Activated naive CD4-positive, alpha-beta T cell treated with anti-CD3 and anti-CD28 coated beads, Interleukin-2, amount 50 U/mL, for 16 hours (primary cell): ENCODE data around the gene MPV17.
"Not testable (repeated sequence)": the region's sequence is repeated elsewhere in the genome, so short reads cannot be mapped to it uniquely, and the experiment has no call there.

Experiments used
- DNase-seq: peaks from one replicate; pipeline ENCODE4 v3.0.0-alpha.2; 2020

MPV17 gene

DNA sequence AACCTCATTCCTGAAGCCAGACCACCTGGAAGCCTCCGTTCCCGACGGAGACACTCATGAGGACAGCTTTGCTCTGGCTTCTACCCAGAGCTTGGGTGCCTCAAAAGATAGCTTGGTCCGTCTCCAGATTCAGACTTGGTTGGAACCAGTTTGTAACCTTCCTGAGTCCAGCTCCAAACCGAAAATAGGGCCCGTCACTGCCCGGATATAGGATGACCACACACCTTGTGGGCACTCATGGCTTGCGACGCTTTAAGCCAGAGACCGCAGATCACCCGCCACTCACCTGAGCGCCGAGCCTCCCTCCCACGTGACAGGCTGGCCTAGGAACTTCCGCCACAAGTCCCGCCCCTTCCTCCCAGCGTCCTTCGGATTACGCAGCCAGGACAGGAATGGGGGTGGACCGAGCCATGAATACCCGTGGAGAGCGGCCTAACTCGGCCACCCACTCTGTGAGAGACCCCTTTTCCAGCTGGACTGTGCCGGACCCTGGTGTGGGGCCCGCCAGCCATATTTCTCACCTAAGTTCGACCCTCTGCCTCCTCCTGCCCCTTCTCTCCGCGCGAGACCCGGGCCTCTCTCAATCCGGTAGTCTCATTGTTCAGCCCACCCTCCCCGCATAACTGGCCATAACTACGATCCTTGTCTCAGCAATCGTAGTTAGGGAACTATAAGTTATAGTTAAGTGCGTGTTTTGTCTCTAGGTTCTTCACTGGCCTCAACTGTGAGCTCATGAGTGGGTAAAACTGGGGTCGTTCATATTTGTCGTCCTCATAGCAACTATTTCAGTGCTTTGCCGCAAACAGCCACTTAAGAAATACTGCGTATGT, at the start of gene MPV17:
Gene MPV17 (minus strand): TSS at position 332 of the 830 bp plus-strand sequence. CDS start 580 bp downstream, outside the sequence.
- peak; percentile 89 for DNase-seq

GRCh38 chr2:27370816-27371620, 48.1 kb upstream of the MPV17 start:
- peak; percentile 35 for DNase-seq

DNA sequence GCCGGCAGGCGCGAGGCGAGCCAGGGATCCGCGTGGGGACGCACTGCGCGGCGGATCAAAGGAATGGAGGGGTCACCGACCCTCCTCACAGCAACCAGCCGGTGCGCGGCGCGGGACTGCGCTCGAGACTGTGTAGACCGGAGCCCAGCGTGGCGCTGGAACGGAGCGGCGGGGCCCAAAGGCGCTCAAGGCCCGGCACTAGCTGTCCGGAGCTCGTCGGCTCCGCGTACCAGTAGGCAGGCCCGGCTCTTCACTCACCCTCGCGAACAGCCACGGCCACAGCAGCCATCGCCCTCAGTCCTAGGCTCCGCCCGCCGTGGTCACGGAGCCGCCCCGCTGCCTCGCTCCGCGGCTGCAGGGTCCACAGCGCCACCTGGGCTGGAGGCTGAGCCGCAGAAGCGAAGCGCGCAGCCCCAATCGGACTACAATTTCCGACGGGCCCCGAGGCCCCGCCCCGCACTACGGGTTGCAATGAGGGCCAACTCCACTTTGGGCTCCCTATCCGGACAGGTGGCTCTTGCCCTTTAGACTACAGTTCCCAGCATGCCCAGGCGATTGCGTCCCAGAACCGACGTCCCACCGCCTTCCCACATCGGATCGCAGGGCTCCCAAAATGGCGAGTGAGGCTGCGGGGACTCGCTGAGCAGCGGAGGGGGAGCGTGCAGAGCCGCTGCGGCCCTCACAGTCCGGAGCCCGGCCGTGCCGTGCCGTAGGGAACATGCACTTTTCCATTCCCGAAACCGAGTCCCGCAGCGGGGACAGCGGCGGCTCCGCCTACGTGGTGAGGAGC, 47.3 kb upstream of the MPV17 start, which contains the start of the genes EIF2B4 and SNX17:
Gene EIF2B4 (minus strand): TSS at position 313 of the 790 bp plus-strand sequence. CDS start 24 bp downstream, at position 289.
Gene SNX17 (plus strand): TSS at position 591 of the 790 bp plus-strand sequence. CDS start 128 bp downstream, at position 719.
- DNase-seq: peak; percentile 100

DNA sequence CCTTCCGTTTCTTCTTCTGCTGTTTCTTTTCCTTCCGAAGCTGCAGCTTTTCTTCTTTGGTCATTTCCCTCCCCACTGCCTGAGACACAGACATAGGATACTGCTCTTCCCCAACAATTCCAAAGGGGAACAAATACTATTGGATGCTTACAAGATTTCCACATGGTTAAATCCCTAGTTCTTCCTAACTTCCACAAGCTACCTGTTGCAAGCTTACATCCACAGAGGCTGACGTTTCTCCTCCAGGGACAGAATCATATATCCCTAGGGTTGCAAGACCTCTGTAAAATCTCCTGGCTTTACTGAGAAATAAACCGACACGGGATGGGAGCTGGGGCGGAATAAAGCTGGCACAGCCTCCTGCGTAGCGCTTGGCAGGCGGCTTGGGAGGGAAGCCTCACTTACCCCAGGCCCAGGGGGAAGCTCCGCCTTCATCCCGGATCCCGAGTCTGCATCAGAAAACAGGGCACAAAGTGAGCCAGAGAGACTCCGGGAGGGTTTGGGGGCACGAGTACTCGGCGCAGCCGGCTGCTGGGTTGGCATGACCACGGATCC, 46.7 kb upstream of the MPV17 start:
- DNase-seq: no peak

- no peak for DNase-seq
Measured at GRCh38 chr2:27363933-27364332, 41.0 kb upstream of the MPV17 start.

DNA sequence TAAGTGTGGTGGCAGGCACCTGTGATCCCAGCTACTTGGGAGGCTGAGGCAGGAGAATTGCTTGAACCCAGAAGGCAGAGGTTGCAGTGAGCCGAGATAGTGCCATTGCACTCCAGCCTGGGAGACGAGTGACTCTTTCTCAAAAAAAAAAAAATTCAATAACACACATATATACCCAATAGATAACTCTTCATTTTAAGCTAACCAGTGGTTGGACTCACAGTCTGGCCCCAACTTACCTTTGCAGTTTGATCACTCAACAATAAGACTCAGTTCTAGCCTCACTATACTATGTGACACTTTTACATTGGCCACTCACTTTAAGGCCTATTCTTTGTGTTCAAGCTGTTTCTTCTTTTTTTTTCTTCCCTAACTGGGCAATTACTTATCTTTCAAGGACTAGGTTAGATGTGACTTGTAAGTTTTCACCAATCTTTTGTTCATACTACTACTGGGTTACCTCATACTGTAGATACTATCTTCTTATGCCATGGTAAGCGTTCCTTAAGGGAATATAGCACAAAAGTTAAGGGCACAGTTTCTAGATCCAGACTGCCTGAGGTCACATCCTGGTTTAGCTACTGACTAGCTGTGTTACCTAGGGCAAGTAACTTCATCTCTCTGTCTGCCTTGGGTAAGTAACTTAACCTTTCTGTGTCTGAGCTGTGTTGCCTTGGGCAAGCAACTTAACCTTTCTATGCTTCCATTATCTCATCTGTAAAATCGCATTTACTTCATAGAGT, 40.0 kb upstream of the MPV17 start:
- DNase-seq: no peak

DNA sequence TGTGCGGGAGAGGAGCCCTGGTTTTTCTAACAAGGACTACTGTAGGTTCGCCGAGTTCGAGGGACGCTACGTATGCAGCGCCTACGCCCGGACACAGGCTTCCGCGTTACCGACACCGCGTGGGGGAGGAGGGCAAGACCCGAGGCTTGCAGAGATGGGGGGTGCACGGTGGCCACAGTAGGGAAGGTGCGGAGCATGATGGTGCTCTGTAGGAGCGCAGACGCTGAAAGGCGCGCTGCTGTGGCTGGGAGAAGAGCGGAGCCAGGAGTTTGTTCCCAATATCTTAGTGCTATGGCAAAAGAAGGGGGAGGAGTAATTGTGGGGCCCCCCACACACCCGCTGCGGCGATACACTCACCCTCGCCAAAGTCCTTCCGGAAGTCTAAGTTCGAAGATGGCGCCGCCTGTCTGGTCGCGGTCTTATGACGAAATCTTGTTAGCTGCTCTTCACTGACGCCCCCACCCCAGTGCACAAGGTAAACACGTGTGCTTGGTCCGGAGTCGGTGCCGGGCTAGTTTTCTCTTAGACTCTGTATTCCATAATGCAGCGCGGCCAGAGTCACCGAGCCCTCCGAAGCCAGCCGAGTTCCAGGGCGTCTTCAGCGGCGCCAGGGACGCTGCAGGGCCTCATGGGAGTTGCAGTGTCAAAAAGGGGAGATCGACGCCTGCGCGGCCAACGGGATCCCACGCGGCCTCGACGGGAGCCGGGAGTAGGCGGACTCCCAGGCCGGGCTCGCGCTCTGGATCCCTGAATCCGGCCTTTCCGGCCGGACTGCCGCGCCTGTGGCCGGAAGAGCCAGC, 33.7 kb upstream of the MPV17 start, which contains the start of gene GTF3C2:
Gene GTF3C2 (minus strand): TSS at position 383 of the 800 bp plus-strand sequence. CDS start 13,210 bp downstream, outside the sequence.
- DNase-seq: peak; percentile 91

GRCh38 chr2:27356056-27356381, 33.1 kb upstream of the MPV17 start:
- no peak for DNase-seq

- DNase-seq: no peak
Measured at GRCh38 chr2:27354597-27354927, 31.7 kb upstream of the MPV17 start.

DNA sequence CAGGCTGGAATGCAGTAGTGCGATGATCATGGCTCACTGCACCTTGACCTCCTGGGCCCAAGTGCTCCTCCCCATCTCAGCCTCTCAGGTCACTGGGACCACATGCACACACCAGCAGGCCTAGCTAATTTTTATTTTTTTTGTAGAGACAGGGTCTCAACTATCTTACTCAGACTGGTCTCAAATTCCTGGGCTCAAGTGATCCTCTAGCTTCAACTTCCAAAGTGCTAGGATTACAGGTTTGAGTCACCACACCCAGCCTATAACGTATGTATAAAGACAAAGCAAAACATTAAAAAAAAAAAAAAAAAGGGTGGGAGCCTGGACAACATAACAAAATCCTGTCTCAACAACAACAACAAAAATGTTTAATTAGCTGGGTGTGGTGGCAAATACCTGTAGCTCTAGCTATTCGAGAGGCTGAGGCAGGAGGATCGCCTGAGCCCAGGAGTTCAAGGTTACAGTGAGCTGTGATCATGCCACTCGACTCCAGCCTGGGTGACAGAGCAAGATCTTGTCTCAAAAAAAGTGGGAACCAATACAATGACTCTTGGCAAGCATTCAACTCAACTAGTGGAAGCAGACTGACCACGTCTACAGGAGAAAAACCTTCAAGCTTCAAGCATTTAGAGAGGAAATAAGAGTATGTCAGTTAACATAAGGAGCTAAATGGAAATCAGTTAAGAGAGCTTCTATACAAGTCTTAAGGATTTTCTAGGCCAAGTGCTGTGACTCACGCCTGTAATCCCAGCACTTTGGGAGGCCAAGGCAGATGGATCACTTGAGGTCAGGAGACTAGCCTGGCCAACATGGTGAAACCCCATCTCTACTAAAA, 31.1 kb upstream of the MPV17 start:
- no peak for DNase-seq

DNA sequence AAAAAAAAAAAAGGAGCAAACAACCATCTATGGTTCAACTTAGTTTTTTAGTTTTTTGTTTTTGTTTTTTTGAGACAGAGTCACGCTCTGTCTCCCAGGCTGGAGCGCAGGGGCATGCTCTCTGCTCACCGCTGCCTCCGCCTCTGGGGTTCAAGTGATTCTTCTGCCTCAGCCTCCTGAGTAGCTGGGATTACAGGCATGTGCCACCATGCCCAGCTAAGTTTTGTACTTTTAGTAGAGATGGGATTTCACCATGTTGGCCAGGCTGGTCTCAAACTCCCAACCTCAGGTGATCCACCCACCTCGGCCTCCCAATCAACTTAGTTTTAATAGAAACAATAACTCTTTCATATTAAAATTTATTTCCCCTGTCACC, 30.5 kb upstream of the MPV17 start:
- DNase-seq: not testable (repeated sequence)

GRCh38 chr2:27351802-27352598, 29.1 kb upstream of the MPV17 start:
- DNase-seq: no peak

GRCh38 chr2:27350106-27350693, 27.3 kb upstream of the MPV17 start:
- DNase-seq: no peak

DNA sequence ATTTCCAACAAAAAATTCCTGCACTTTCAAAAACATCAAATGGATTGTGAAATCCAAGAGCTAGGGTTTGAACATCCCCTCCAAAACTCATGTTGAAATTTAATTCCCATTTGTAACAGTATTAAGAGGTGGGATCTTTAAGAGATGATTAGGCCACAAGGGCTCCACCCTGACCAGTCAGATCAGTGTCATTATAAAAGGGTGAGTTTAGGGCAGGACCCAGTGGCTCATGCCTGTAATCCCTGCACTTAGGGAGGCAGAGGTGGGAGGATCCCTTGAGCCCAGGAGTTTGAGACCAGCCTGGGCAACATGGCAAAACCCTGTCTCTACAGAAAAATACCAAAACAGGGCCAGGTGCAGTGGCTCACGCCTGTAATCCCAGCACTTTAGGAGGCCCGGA, 24.7 kb upstream of the MPV17 start:
- no peak for DNase-seq

GRCh38 chr2:27336173-27336572, 13.3 kb upstream of the MPV17 start:
- DNase-seq: no peak

DNA sequence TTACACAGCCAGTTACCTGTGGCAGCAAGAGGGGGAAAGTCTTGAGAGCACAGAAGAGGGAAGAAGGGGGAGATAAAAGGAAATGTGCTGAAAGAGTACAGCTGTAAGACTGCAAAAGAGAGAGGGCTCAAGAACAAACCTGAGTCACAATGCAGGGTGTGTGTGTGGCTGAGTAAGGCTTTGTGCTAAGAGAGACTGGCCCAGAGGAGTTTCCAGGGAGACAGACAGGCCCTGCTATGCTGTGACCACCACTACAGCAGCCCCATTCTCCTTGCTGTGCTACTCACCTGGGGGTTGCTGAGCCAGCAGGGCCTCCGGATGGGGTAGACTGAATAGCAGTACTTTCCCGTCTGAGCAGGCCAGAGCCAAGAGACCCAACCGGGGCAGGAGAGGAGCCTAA, 12.4 kb upstream of the MPV17 start:
- DNase-seq: no peak

DNA sequence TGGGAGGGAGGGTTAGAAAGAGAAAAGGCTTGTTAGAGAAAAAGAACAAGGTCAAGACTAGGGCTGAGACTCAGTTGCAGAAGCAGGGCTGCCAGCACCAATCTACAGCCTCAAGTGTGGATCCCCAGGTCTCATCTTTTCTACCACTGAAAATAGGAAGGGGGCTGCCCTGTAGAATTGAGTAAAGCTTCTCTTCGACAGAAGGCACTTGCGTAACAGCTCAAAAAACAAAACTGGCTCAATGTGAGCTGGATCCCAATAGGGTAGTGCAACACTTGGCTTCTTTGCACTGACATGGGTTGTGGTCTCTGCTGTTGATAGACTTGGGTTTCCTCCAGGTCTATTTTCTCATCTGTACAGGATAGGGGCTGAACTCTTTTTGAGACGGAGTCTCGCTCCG, 1.8 kb upstream of the MPV17 start:
- DNase-seq: no peak

- no peak for DNase-seq
Measured at GRCh38 chr2:27323596-27324285, 844 bp upstream of the MPV17 start.
